Measurements from ENCODE around the gene SDHB. TPM values are rescaled to one million over a fixed set of nuclear protein-coding genes. Genes with fewer than 3 reads are reported as not detected.

Gene SDHB
- total RNA-seq, 1 experiment from 2014 or later = 159 TPM

DNA sequence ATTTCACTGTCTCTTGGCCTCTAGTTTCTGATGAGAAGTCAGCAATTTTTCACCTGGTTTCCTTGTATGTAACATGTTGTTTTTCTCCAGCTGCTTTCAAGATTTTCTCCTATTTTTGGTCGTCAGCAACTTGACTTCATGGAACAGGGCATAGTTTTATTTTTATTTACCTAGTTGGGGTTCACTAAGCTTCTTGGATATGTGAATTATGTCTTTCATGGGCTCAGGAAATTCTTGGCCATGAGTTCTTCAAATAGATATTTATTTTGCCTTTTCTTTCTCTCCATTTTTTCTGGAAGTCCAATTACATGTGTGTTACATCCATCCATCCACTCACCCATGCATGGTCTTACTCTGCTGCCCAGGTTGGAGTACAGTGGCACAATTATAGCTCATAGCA, 13.7 kb downstream of the SDHB start:
- Histone ChIP-seq H3K4me2 (ENCODE audit: low read length) (no peak overlapping the region), H3K9me2 (ENCODE audit: insufficient read depth) (no peaks in the 10 kb centered on the region), H3K4me3 (replicated peaks in 1 of 2; ENCODE audit: low read depth in 1 of 2, low read length in 2 of 2) (no peak overlapping the region), H3K27me3 (ENCODE audit: insufficient read depth, low read length) (no peaks in the 10 kb centered on the region), H4K20me1 (ENCODE audit: insufficient read depth) (no peaks in the 10 kb centered on the region), H3K79me2 (ENCODE audit: insufficient read depth, low read length) (peaks cover 48% of the 10 kb centered on the region), H3K27ac (ENCODE audit: low read depth, low read length) (no peak overlapping the region), H3K4me1 (ENCODE audit: control insufficient read depth in 1 of 2, insufficient read depth in 2 of 2, low read length in 2 of 2) (no peaks in the 10 kb centered on the region), H3K9me3 (ENCODE audit: control insufficient read depth in 1 of 2, insufficient read depth in 1 of 2, low read depth in 1 of 2, low read length in 2 of 2) (no peaks in the 10 kb centered on the region), H2AFZ (ENCODE audit: low read depth, low read length, poor library complexity, severe bottlenecking) (no peak overlapping the region), H3K36me3 (ENCODE audit: control insufficient read depth in 1 of 2, insufficient read depth in 2 of 2, low read length in 2 of 2) (peaks cover 34 to 40% of the 10 kb centered on the region in 2 experiments; a peak in 3 of 4 replicates), H3K9ac (ENCODE audit: low read length) (no peak overlapping the region)
- no peak for ATAC-seq
- ChIA-PET RAD21 (ENCODE audit: low non-redundant PET in 1 of 2, low total read pairs in 2 of 2, uncharacterized antibody in 2 of 2, unreplicated experiment in 2 of 2) (no interaction called here), CTCF (no interaction called here), POLR2A (no interaction called here)
- no peak for DNase-seq (ENCODE audit: low read depth, low spot score)
- BruUV-seq (replicated peaks) = no TSS peak
- TF ChIP-seq POLR2AphosphoS5 (IDR thresholded peaks at IDR 0.05; ENCODE audit: low read depth, low read length) (no peak), REST (IDR thresholded peaks at IDR 0.05; ENCODE audit: low read depth) (no peak), MAX (IDR thresholded peaks at IDR 0.05) (no peak), EZH2 (IDR thresholded peaks at IDR 0.05) (no peak), ZNF274 (IDR thresholded peaks at IDR 0.05; ENCODE audit: low read depth, low read length) (no peak)
- TF ChIP-seq, protein P1, sequence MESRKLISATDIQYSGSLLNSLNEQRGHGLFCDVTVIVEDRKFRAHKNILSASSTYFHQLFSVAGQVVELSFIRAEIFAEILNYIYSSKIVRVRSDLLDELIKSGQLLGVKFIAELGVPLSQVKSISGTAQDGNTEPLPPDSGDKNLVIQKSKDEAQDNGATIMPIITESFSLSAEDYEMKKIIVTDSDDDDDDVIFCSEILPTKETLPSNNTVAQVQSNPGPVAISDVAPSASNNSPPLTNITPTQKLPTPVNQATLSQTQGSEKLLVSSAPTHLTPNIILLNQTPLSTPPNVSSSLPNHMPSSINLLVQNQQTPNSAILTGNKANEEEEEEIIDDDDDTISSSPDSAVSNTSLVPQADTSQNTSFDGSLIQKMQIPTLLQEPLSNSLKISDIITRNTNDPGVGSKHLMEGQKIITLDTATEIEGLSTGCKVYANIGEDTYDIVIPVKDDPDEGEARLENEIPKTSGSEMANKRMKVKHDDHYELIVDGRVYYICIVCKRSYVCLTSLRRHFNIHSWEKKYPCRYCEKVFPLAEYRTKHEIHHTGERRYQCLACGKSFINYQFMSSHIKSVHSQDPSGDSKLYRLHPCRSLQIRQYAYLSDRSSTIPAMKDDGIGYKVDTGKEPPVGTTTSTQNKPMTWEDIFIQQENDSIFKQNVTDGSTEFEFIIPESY (IDR thresholded peaks at IDR 0.05; ENCODE audit: extremely low read depth, insufficient replicate concordance, low read length) = no peak
- intact Hi-C loops (cut with micrococcal nuclease) = no loop called here
